GM12801 (cell line): ENCODE measurements around the gene FAM216B.

Source experiments
- CTCF ChIP-seq: IDR thresholded peaks from one replicate; pipeline ENCODE4 v1.5.1; 2011; ENCODE audit warnings: control low read depth; ENCODE audit not compliant: insufficient read length; ENCODE audit errors: extremely low read depth

Gene FAM216B

GRCh38 chr13:42758515-42758914 lies 22.9 kb upstream of the FAM216B start:
- no peak for TF ChIP-seq CTCF

DNA sequence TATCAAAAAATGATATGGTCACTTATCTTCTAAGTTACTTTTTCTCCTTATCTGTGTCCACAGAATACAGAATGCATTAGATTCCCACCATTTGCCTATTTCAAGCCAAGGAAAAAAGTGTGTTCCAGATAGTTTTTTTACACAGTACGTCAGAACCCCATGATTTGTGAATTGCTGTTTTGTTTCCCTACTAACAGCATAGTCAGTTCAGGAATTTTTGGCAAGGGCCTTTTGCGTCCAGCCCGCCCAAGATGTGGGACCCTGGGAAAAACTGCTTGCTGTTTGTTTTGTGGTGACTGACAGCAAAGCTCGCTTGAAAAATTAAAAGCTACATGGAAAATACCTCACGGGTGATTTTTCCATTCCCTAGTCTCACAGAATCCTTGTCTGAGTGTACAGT lies 20.4 kb upstream of the FAM216B start:
- TF ChIP-seq CTCF, result no peak

- no peak for TF ChIP-seq CTCF
Observed at GRCh38 chr13:42762251-42762650, 19.1 kb upstream of the FAM216B start.

- TF ChIP-seq CTCF, result no peak
Observed at GRCh38 chr13:42762917-42763316, 18.5 kb upstream of the FAM216B start.

GRCh38 chr13:42766016-42766415 lies 15.4 kb upstream of the FAM216B start:
- no peak for TF ChIP-seq CTCF

- no peak for TF ChIP-seq CTCF
Observed at GRCh38 chr13:42769650-42770049, 11.7 kb upstream of the FAM216B start.

DNA sequence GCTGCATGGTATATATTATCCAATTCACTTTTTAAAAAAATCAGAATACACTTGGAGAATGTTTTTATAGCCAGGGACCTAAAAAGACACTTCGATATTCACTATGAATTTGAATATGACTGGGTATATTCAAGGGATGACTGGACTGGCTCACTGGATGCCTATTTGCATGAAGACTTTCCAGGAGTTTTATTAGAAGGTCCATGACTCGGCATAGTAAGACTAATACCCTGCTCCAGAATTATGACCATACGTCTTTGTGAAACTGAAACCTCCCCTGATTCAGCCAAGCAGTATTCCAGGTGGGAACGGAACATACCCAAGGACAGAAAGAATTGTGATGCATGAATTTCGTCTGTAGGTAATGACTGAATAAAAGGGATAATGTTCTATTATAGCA lies 3.9 kb upstream of the FAM216B start:
- TF ChIP-seq CTCF, result no peak

DNA sequence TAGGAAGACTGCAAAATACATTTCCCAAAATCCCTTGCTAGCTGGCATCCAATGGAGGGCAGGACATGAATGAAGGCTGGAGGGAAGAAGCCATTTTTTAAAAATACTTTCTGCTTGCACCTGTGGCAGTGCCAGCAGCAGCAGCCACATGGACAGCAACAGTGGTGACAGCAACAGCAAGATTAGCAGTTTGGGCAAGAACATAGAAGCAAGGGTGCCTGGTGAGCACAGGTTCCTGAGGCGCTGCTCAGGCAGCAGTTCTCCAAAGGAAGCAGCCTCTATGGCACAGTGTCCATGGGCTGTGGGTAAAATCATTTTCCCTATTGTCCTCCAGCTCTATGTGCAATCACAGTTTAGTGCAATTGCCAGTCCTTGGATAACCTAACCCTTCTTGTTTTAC lies 1.3 kb upstream of the FAM216B start:
- no peak for TF ChIP-seq CTCF
